SK-N-MC (cell line): Measurements from ENCODE around the gene ANKRD18B.
"Not testable (repeated sequence)": the region's sequence is repeated elsewhere in the genome, so short reads cannot be mapped to it uniquely, and the experiment has no call there.

Experiments used
- EZH2 ChIP-seq: fragments of 200-600 bp; sonication (generic); IDR thresholded peaks from one replicate; pipeline ENCODE4 v1.6.1; 2017; ENCODE audit warnings: antibody characterized with exemption
- FOXP2 ChIP-seq: optimal IDR thresholded peaks from 2 replicates; pipeline ENCODE3; 2011; ENCODE audit warnings: mild to moderate bottlenecking, moderate library complexity; ENCODE audit not compliant: insufficient read depth; ENCODE audit errors: extremely low read length, control extremely low read depth
- POLR2AphosphoS5 ChIP-seq: IDR thresholded peaks from 2 replicates; pipeline ENCODE4 v1.6.1; 2012; ENCODE audit warnings: mild to moderate bottlenecking, low read depth, low read length, borderline replicate concordance

GRCh38 chr9:33618370-33618769, 94.3 kb downstream of the ANKRD18B start:
- not testable (repeated sequence) for TF ChIP-seq EZH2, POLR2AphosphoS5, FOXP2
